Breast epithelium (tissue), 3 donors: ENCODE measurements around the gene DGKE.

Experiments
- CTCF ChIP-seq, 3 donors: fragments of 450-650 bp; IDR thresholded peaks; one replicate each; pipeline ENCODE4 v1.5.1; 2016 to 2017; ENCODE audit warnings: antibody characterized with exemption in 3 of 3, mild to moderate bottlenecking in 3 of 3, moderate library complexity in 3 of 3
- POLR2A ChIP-seq: fragments of 450-650 bp; IDR thresholded peaks from one replicate; pipeline ENCODE4 v1.6.1; 2016; ENCODE audit warnings: antibody characterized with exemption, mild to moderate bottlenecking, moderate library complexity
- POLR2AphosphoS5 ChIP-seq, 3 donors: sonication (generic); formaldehyde crosslinking; IDR thresholded peaks; one replicate each; pipeline ENCODE4 v1.6.1; 2017; ENCODE audit warnings: antibody characterized with exemption in 3 of 3

DNA sequence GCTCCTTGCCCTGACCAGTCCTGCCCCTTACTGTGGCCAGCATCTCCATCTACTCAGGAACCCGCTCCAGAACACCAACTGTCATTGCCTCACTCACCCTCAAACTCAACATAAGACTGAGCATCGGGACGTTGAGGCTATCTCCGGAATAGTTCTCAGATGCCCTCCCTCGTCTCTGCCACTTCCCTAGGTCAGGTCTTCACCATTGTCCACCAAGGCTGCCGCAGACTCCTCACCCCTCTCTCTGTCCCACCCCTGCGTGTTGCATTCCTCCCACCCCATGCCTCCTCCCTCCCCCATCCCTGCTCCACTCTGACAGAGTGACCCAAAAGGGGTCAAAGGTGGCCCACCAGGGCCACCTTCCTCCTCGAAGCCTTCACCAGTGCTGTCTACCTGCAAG lies 37.4 kb upstream of the DGKE start:
- TF ChIP-seq CTCF (IDR thresholded peaks at IDR 0.05) (no peak), POLR2A (no peak), POLR2AphosphoS5 (IDR thresholded peaks at IDR 0.05) (no peak)
